ENCODE measurements around the gene NUP42. TPM values are rescaled to one million over a fixed set of nuclear protein-coding genes. Genes with fewer than 3 reads are reported as not detected.

Gene NUP42
- total and polyA plus RNA-seq, 2 of the 13 experiments (the other 11 are each of a cell fraction or from before 2014, with no cell fraction given): 32.0 to 51.5 TPM

GRCh38 chr7:23167691-23168090, 14.2 kb upstream of the NUP42 start:
- ChIA-PET POLR2A (no interaction called here), CTCF (ENCODE audit: low intra/inter-chr PET ratio, low total read pairs) (no interaction called here)
- Histone ChIP-seq H4K20me1 (ENCODE audit: insufficient read depth, low read length) (no peaks in the 10 kb centered on the region), H3K79me2 (ENCODE audit: insufficient read depth, low read length) (no peaks in the 10 kb centered on the region), H3K36me3 (replicated peaks in 1 of 2; ENCODE audit: control insufficient read depth in 1 of 2, insufficient read depth in 2 of 2, low read length in 2 of 2) (0 out of 5 replicates have a peak, but pooled peaks cover 0 to 2% of the 10 kb centered on the region in 2 experiments), H3K4me2 (ENCODE audit: low read depth, low read length) (no peak overlapping the region), H2AFZ (ENCODE audit: low read length) (no peak overlapping the region), H3K27me3 (ENCODE audit: control insufficient read depth in 1 of 2, insufficient read depth in 2 of 2, low read length in 2 of 2) (no peaks in the 10 kb centered on the region), H3K9me3 (ENCODE audit: low read length) (no peaks in the 10 kb centered on the region), H3K27ac (ENCODE audit: extremely low read length, insufficient read depth, low read length) (no peak overlapping the region), H3K4me1 (ENCODE audit: insufficient read depth, low read length) (no peaks in the 10 kb centered on the region), H3K9ac (ENCODE audit: insufficient read depth, low read depth, low read length) (no peak overlapping the region), H3K4me3 (replicated peaks in 1 of 3; ENCODE audit: insufficient read depth in 1 of 3, low read depth in 2 of 3, low read length in 3 of 3) (no peak overlapping the region)
- intact Hi-C loops (cut with micrococcal nuclease; ENCODE audit: unreplicated experiment): no loop called here
- in situ Hi-C loops (cut with HindIII; ENCODE audit: extremely low pct_ligation_motif_present, low pct_unique_long_range_greater_than_20kb): no loop called here
- DNase-seq (ENCODE audit: low spot score): no peak
- WGBS (ENCODE audit: low lambda C conversion rate): 97% methylated on average over 5 of the region's 5 CpGs
- no TSS peak for BruUV-seq (replicated peaks)
- ATAC-seq: no peak
- TF ChIP-seq ZNF710 (CRISPR knock-in tag; IDR thresholded peaks at IDR 0.05; ENCODE audit: borderline replicate concordance) (no peak), TCF7L2 (IDR thresholded peaks at IDR 0.05; ENCODE audit: low read depth, low read length) (no peak), MXD4 (CRISPR knock-in tag; IDR thresholded peaks at IDR 0.05) (no peak), ZNF558 (CRISPR knock-in tag; IDR thresholded peaks at IDR 0.05; ENCODE audit: borderline replicate concordance) (no peak), ZBTB21 (CRISPR knock-in tag; IDR thresholded peaks at IDR 0.05) (no peak), DNMT3B (CRISPR knock-in tag; conservative IDR thresholded peaks at IDR 0.05) (no peak), GFI1 (CRISPR knock-in tag; IDR thresholded peaks at IDR 0.05; ENCODE audit: borderline replicate concordance) (no peak), PRPF4 (IDR thresholded peaks at IDR 0.05; ENCODE audit: low read depth, low read length, poor library complexity, severe bottlenecking) (no peak), ZSCAN21 (CRISPR knock-in tag; IDR thresholded peaks at IDR 0.05; ENCODE audit: borderline replicate concordance) (no peak), SNAPC5 (CRISPR knock-in tag; IDR thresholded peaks at IDR 0.05; ENCODE audit: borderline replicate concordance) (no peak), ZNF549 (CRISPR knock-in tag; IDR thresholded peaks at IDR 0.05) (no peak), ZNF337 (CRISPR knock-in tag; IDR thresholded peaks at IDR 0.05; ENCODE audit: borderline replicate concordance, low read depth) (no peak)
- TF ChIP-seq, protein P1, sequence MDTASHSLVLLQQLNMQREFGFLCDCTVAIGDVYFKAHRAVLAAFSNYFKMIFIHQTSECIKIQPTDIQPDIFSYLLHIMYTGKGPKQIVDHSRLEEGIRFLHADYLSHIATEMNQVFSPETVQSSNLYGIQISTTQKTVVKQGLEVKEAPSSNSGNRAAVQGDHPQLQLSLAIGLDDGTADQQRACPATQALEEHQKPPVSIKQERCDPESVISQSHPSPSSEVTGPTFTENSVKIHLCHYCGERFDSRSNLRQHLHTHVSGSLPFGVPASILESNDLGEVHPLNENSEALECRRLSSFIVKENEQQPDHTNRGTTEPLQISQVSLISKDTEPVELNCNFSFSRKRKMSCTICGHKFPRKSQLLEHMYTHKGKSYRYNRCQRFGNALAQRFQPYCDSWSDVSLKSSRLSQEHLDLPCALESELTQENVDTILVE (CRISPR knock-in tag; IDR thresholded peaks at IDR 0.05): no peak
- no peak for FAIRE-seq

Data from HepG2 (cell line).